Lower leg skin (tissue), 3 donors: ENCODE measurements around the gene TAF11.

Experiments
- POLR2A ChIP-seq, 2 donors: fragments of 450-650 bp; IDR thresholded peaks; one replicate each; pipeline ENCODE4 v1.6.1; 2016 to 2017; ENCODE audit warnings: antibody characterized with exemption in 2 of 2, mild to moderate bottlenecking in 1 of 2, moderate library complexity in 1 of 2
- TF ChIP-seq, protein P1 (sequence below), 3 donors: fragments of 450-650 bp; IDR thresholded peaks; one replicate each; pipeline ENCODE4 v1.5.1; 2016; ENCODE audit warnings: antibody characterized with exemption in 3 of 3, mild to moderate bottlenecking in 3 of 3, moderate library complexity in 2 of 3

DNA sequence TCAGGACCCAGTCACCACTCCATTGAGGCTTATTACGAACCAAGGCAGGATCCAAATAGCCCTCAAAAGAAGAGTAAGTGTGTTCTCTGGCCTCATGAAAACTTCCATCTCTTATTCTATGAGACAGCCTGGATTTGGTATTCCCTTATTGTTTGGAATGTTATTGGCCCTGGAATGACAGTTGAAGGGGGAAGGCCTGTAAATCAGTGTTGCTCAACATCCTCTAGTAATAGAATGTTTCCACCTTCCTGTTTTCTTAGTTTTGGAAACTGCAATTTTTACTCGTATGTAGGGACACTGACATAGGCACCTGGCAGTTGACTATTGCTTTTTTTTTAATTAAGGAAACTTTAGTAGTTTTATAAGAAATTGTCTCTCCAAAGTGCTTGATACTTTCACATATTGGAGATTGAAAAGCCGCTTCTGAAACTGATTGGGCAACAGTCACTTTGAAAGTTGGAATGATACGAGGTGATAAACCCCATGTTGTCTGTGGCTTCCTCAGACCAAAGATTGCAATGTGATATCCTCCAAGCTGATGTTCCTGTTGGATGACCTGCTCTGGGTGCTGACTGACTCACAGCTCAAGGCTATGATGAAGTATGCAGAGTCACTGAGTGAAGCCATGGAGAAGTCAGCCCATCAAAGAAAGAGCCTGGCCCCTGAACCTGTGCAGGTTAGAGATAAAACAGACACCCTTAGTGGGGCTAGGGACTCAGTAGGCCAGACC lies 52.9 kb downstream of the TAF11 start:
- TF ChIP-seq, protein P1, sequence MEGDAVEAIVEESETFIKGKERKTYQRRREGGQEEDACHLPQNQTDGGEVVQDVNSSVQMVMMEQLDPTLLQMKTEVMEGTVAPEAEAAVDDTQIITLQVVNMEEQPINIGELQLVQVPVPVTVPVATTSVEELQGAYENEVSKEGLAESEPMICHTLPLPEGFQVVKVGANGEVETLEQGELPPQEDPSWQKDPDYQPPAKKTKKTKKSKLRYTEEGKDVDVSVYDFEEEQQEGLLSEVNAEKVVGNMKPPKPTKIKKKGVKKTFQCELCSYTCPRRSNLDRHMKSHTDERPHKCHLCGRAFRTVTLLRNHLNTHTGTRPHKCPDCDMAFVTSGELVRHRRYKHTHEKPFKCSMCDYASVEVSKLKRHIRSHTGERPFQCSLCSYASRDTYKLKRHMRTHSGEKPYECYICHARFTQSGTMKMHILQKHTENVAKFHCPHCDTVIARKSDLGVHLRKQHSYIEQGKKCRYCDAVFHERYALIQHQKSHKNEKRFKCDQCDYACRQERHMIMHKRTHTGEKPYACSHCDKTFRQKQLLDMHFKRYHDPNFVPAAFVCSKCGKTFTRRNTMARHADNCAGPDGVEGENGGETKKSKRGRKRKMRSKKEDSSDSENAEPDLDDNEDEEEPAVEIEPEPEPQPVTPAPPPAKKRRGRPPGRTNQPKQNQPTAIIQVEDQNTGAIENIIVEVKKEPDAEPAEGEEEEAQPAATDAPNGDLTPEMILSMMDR (IDR thresholded peaks at IDR 0.05) = no peak
- no peak for TF ChIP-seq POLR2A (IDR thresholded peaks at IDR 0.05)
